Measurements from ENCODE around the gene CLSTN1. TPM values are rescaled to one million over a fixed set of nuclear protein-coding genes. Genes with fewer than 3 reads are reported as not detected.
"Not testable (repeated sequence)": the region's sequence is repeated elsewhere in the genome, so short reads cannot be mapped to it uniquely, and the experiment has no call there.

Gene CLSTN1
- total RNA-seq, 1 experiment from 2014 or later, result 48.3 TPM

- DNase-seq (ENCODE audit: low read depth), result no peak
Observed at GRCh38 chr1:9764550-9764949, 59.2 kb downstream of the CLSTN1 start.

- no peak for DNase-seq (ENCODE audit: low read depth)
Observed at GRCh38 chr1:9763914-9764313, 59.9 kb downstream of the CLSTN1 start.

GRCh38 chr1:9762446-9762845, 61.3 kb downstream of the CLSTN1 start:
- DNase-seq (ENCODE audit: low read depth), result not testable (repeated sequence)

GRCh38 chr1:9761855-9762254, 61.9 kb downstream of the CLSTN1 start:
- DNase-seq (ENCODE audit: low read depth), result no peak

GRCh38 chr1:9760824-9761223, 62.9 kb downstream of the CLSTN1 start:
- DNase-seq (ENCODE audit: low read depth), result no peak

- no peak for DNase-seq (ENCODE audit: low read depth)
Observed at GRCh38 chr1:9759939-9760338, 63.8 kb downstream of the CLSTN1 start.

GRCh38 chr1:9758559-9759121, 65.1 kb downstream of the CLSTN1 start:
- DNase-seq (ENCODE audit: low read depth), result no peak

- peak; percentile 31 for DNase-seq (ENCODE audit: low read depth)
Observed at GRCh38 chr1:9755441-9755995, 68.2 kb downstream of the CLSTN1 start.

- DNase-seq (ENCODE audit: low read depth), result peak; percentile 65
Observed at GRCh38 chr1:9753121-9753531, 70.6 kb downstream of the CLSTN1 start.

- no peak for DNase-seq (ENCODE audit: low read depth)
Observed at GRCh38 chr1:9751971-9752370, 71.8 kb downstream of the CLSTN1 start.

GRCh38 chr1:9749361-9749760, 74.4 kb downstream of the CLSTN1 start:
- DNase-seq (ENCODE audit: low read depth), result no peak

- not testable (repeated sequence) for DNase-seq (ENCODE audit: low read depth)
Observed at GRCh38 chr1:9748391-9748790, 75.4 kb downstream of the CLSTN1 start.

GRCh38 chr1:9746651-9747050, 77.1 kb downstream of the CLSTN1 start:
- DNase-seq (ENCODE audit: low read depth), result no peak

GRCh38 chr1:9746211-9746610, 77.6 kb downstream of the CLSTN1 start:
- DNase-seq (ENCODE audit: low read depth), result no peak

- no peak for DNase-seq (ENCODE audit: low read depth)
Observed at GRCh38 chr1:9744106-9744799, 79.5 kb downstream of the CLSTN1 start.

- DNase-seq (ENCODE audit: low read depth), result no peak
Observed at GRCh38 chr1:9737671-9738070, 86.1 kb downstream of the CLSTN1 start.

- no peak for DNase-seq (ENCODE audit: low read depth)
Observed at GRCh38 chr1:9737057-9737456, 86.7 kb downstream of the CLSTN1 start.

- no peak for DNase-seq (ENCODE audit: low read depth)
Observed at GRCh38 chr1:9736241-9736640, 87.5 kb downstream of the CLSTN1 start.

- no peak for DNase-seq (ENCODE audit: low read depth)
Observed at GRCh38 chr1:9735800-9736199, 88.0 kb downstream of the CLSTN1 start.

- DNase-seq (ENCODE audit: low read depth), result no peak
Observed at GRCh38 chr1:9733160-9733789, 90.5 kb downstream of the CLSTN1 start.

GRCh38 chr1:9732123-9732971, 91.4 kb downstream of the CLSTN1 start:
- no peak for DNase-seq (ENCODE audit: low read depth)

- no peak for DNase-seq (ENCODE audit: low read depth)
Observed at GRCh38 chr1:9731561-9731960, 92.2 kb downstream of the CLSTN1 start.

Measured in RPMI7951 (cell line).